Measurements from ENCODE around the gene ARRDC2.

- TF ChIP-seq CTCF (conservative IDR thresholded peaks at IDR 0.05; ENCODE audit: low read depth, low read length) (no peak), EZH2 (IDR thresholded peaks at IDR 0.05; ENCODE audit: low read length, unreplicated experiment) (no peak), EZH2phosphoT487 (IDR thresholded peaks at IDR 0.05; ENCODE audit: borderline replicate concordance, low read length) (no peak)
These were observed 13.3 kb downstream of the ARRDC2 start for GRCh38 chr19:18021121-18021755.

Measured in PC-3 (cell line).